NCI-H1105 (cell line): Measurements from ENCODE around the gene NHSL2.
A peak's percentile ranks its signal among the peaks of the same experiment; 100 is the strongest.

Experiments
- DNase-seq: peaks from one replicate; lab custom pipeline; 2025; lab: John Stamatoyannopoulos, UW

NHSL2 gene

DNA sequence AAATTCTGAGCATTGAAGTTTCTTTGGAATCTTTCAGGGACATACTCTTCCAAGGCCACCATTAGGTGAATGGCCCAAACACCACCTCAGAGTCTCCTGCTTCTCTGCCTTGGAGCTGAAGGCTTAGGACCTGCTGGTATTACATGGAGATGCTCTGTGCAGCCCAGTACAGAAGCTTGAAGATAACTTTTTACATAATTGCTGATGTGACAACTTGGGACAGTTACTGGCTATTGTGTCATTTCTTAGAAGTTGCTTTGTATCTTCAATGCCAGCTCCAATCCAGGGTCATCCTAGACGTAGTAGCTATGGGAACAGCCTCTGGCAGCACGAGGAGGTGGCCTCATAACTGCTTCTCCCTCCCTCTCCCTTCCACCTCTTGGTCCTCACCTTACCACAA, 160.6 kb downstream of the NHSL2 start:
- no peak for DNase-seq

DNA sequence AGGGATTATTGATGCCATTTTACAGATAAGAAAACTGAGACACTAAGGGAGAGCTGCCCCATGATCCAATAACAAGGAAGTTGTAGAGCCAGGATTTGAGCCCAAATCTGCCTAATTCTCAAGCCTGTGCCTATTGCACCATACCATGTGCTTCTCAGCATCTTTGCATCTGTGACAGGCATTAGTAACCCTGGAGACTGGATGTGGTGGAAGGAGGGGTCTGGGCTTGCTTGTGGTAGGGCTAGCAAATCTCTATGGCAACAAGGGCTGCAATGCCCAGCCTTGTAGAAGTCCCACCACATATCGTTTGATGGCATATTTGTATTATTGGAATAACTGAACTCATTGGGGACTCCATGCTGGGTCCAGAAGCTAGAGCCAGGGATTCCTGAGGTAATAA, 163.0 kb downstream of the NHSL2 start:
- DNase-seq: no peak

DNA sequence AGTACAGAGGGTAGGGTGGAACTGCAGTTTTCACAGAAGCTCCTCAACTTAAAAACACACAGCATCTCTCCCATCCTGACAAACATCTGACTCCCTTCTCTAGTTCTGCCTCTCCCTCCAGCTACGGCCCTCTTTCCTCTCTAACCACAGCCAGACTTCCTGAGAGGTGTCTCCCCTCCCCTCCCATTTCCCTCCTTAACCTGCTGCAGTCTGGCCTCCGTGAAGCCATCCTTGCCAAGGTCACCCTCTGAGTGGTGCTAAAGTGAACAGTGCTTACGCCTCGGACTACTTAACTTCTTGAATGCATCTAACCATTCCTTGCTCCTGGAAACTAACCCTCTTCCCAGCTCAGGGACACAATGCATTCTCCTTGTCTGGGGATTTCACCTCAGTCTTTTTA, 167.8 kb downstream of the NHSL2 start:
- DNase-seq: no peak

DNA sequence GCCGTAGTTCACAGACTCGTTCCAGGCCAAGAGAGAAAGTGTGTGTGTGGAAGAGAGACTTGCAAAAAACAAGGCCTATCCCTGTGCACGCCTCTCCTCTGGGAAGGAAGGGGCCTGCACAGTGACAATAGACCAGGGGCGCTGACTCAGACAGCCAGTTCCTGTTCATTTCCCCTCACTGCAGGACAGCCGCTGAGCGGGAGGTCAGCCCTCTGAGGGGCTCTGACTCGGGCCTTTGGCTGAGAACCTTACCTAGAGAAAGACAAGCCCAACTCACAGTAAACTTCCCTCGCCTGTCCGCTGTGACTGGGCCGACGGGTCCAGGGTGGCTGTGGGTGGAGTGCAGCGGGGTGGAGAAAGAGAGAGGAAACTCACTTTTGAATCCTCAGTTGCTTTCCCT, 169.0 kb downstream of the NHSL2 start:
- no peak for DNase-seq

DNA sequence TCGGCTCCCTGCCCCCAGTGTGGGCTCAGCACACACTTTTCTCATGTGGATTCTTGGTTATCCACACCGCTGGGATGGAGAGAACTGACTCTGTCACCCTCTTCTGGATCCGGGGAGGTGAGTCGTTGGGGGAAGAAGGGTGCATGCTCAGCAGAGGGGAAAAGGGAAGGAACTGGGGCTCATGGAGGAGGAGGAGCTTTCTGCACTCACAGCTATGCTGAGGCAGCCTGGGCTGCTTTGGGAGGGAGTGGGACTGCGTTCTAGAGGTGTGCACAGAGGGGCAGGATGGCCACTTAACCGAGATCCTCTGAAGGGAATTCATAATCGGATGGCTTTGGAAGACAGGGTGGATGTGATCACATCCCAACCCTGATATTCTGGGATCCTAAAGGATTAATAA, 169.5 kb downstream of the NHSL2 start:
- no peak for DNase-seq

DNA sequence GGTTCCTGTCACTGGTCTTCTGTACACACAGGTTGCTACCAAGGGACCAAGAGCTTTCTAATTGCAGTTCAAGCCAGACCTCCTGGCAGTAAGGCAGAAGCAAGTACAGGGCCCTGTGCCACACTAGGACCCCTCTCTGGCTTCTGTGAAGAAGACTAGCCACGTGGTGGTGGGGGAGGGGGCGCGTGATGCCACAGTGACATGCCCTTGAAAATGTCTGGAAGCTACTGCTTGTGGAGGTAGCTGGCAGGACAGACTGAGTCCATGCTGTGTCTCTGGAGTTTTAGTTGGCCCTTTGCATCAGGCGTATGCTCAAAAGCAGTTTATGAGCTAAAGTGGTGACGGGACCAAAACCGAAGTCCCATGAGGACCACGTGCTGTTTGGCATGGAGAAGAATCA, 170.2 kb downstream of the NHSL2 start:
- DNase-seq: no peak

DNA sequence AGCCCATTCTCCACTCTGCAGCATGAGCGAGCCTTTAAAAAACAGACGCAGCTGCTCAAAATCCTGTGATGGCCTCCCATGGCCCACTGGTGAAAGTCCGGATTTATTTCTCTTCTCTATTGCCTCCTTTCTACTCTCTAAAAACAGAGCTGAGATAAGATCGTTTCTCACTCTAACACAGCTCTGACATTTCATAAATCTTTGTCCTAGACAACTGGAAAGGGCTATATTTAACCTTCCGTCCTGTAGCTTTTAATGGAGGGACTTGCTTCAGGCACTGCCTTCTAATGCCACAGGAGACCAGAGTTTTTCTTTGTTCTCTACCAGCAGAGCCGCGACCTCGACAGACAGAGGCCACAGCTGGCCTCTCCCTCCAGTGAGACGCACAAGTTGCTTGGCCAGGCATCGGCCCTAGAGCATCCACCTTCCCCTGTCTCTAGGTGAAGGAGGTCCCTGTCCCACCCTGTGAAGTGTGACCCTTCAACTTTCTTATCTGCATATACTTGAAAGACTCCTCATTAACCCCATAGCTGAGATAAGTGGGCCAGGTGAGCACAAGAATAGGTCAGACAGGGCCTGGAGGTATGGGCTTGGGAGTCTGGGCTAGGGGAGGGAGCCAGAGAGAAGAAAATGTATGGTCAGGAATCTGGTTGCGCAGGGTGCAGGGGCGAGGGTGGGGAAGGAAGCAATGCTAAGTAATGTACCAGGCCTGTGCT, 171.1 kb downstream of the NHSL2 start:
- no peak for DNase-seq

DNA sequence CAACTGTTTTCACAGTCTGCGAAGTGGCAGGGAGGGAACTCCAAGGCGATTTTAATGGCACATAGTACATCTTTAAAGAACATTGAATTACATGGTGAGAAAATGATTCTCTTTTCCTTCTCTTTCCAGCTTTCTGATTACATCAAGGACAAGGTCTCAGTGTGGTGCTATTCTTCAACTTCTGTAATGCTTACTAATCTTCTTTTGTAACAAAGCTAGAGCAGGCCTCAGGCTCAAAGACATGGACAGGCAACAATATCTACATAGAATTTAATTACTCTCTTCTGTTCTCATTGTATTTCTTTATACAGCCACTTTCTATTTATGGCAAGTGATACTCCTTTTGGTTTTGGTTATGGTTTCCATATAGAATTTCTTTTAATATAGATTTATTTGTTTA, 172.6 kb downstream of the NHSL2 start:
- no peak for DNase-seq

DNA sequence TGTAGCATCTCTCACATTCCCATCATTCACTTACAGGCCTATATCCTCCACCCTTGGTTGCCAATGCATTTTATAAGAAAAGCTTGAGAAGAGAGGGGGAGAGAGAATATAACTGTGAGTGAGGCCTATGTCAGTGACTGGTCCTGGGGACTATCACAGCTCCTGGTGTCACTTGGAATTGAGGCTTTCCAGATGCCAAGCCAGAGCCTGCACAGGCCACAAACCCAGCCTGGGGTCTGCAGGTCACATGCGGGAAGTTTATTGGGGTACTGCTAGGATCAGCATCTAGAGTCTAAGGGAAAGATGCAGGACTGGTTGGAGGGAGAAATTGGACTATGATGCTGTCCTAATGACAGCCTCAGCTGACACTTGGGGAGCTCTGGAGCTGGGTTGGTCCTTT, 173.5 kb downstream of the NHSL2 start:
- no peak for DNase-seq

DNA sequence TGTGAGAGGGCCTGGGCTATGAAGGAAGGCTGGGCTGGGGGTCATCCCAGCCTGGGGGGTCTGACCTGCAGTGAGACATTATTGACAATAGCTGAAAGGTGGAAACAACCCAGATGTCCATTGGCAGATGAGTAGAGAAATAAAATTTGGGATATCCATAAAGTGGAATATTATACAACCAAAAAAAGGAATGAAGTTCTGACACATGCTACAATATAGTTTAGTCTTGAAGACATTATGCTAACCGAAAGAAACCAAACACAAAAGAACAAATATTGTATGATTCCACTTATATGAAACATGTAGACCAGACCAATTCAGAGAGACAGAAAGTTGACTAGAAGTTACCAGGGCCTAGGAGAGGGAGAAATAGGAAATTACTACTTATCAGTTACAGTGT, 176.3 kb downstream of the NHSL2 start:
- DNase-seq: no peak

DNA sequence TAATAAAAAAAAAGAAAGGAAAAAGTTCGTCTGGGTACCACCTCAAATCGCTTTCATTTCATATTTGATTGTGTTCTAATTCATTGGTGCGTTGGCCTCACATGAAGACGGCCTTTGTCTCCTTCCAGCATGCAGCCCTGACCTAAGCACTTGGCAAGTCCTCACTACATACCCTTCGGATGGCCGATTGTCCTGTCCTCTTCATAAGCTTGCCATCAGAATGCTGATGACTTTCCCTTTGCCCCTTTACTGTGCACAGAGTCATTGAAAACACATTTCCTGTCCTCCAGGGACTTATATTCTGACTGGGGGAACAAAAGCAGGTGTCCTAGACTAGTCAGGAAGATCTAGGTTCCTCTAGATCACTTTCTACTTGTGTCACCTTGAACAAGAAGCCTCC, 178.1 kb downstream of the NHSL2 start:
- no peak for DNase-seq

DNA sequence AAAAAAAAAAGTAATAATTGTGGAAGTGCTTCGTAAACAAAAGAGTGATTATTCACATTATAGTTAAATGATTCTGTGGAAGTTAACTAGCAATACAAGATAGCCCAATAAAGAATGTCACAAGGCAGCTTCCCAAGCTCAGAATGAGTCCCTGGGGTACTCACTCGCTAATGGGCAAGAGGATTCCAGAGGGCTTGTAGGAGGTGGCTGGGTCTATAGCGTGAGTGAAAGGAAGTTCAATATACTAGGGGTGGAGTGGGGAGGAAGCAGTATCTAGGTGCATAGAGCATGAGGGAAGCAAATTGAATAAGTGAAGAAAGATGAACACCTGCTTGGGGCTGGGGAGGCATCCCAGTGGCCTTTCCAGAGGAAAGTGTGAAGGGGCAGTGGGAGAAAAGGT, 178.6 kb downstream of the NHSL2 start:
- DNase-seq: no peak

DNA sequence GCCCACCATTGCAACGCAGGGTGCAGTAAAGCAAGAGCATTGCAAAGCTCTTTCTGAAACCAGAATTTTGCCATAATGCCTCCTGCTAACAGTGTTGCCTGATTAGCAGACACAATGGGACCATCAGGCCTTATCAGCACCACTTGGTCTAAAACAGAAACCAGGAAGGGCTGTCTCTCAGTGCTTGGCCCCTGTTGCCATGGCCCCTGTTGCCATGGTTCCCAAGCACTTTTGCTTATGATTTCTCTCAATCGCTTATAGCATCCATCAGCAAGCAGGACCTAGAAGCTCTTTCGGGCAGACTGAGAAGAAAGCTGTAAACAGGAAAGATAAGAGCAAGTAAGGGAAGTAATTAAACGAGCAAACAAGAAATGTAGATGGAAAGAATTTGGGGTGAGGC, 184.2 kb downstream of the NHSL2 start:
- DNase-seq: peak; percentile 14

DNA sequence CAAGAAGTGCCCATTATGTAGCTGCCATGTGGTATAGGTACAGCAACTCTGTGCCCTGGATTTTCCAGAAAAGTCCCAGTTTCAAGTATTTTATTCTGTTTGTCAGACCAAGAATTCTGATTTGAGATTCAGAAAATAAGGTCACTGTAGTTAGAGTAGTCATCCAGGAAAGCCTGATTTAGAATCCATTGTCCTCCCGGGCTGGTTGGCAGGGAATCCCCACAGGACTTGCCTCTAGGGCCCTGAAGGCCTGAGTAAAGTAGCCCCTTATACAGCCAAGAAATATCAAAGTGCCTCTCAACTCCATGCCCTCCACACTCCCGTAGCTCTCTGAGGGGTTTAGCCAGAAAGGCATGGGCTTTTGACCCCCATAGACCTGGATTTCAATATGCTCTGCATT, 184.7 kb downstream of the NHSL2 start:
- DNase-seq: no peak

DNA sequence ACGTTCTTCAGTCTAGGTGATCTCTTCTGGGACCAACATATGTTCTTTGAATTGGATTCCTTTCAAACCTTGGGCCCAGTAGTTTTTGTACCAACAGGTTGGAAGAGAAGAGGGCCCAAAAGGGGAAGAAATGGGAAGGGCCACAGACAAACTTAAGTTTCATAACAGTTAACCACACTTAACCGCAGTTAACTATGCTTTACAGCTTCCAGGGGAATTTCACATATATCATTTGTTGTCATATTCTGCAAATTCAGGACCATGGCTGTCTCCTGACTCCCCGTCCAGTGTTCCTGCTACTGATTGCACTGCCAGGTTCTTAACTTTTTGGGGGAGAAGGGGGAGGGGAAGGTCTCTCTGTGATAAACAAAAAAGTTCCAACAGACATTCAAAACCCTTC, 186.5 kb downstream of the NHSL2 start:
- no peak for DNase-seq

DNA sequence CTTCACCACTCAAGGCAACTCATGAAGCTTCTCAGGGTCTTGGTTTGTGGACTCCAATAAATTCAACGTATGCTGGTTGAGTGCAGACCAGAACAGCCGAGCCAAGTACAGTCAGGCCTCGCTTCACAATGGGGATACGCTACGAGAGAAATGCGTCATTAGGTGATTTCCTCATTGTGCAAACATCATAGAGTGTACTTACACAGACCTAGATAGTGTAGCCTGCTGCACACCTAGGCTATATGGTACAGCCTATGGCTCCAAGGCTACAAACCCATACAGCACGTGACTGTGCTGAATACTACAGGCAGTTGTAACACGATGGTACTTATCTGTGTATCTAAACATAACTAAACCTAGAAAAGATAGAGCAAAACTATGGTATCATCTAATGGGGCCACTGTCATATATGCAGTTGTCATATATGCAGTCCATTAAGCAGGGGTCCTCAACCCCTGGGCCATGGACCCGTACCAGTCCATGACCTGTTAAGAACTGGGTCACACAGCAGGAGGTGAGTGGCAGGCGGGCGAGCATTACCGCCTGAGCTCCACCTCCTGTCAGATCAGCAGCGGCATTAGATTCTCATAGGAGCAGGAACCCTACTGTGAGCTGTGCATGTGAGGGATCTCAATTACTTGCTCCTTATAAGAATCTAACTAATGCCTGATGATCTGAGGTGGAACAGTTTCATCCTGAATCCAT, 189.6 kb downstream of the NHSL2 start:
- DNase-seq: no peak

DNA sequence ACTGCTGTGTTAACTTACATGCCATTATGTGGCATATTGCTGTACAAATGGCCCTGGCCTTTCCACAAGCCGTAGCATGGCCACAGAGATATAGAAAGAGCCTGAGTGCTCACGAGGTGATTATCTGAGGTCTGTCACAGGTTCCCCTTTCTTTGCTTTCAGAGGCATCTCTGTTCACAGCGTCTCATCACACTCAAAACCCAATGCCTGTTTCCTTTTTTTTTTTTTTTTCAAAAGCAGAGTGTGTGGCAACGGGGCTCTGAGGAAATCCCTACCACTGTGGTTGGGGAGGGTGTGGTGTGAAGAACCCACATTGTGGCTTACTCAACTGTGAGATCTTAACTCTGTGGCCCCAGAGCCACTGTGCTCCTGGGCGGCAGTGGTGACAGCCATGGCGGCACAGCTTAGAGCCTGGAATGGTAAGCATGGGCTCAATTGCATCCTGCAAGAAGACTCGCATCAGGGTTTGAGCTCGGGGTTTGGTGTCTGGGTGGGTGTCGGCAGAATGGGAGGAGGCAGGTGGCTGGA, 190.2 kb downstream of the NHSL2 start:
- no peak for DNase-seq

DNA sequence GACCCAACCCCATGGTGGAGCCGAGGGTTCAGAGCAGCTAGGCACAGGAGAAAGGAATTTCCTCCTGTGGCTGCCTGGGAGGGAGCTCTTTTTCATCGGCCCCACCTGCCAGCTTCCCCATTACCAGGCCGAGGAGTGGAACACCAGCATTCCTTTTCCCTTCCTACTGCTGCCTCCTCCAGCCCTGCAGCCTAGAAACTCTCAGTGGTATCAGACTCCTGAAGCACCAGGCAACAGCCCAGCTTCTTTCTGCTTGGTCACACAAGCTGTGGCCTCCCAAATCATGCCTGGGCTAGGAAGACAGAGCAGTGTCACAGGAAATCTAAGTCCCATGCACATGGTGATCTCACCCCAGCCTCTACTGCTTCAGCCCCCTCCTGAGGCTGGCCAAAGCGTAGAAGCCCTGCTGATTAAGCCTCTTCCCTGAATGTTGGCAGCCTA, 191.0 kb downstream of the NHSL2 start:
- no peak for DNase-seq

DNA sequence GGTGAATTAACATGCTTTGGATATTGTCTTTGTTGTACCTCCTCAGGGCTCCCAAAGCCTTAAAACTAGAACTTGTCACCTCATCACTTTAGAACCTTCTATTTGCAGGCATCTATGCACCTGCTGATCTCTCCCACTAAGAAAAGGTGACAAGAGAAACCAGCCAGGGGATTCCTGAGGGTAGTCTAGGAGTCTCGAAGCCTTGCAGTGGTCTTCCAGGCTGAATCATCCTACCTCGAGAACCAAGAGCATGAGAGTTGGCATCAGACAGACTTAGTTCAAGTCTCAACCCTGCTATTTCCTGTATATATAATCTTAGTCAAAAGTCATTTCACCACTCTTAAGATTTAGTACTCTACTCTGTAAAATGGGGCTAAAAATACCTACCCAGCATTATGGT, 191.5 kb downstream of the NHSL2 start:
- no peak for DNase-seq

DNA sequence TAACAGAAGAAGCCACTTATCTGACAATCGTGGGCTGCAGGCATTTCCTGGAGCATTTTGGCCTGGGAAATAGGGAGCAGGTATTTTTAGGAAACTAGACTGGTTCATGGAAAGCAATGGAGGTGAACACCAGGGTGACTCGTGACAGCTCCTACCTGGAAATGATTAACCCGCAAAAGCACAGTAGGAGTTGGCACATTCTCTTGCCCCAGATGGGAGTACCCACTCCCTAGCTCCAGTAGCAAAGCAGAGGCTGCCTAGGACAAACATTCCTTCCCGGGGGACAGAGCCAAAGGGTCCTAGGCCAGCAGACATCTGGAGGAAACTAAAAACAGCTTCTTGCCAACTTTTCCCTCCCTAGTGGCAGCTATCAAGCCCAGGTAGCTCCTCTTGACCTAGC, 192.1 kb downstream of the NHSL2 start:
- no peak for DNase-seq

DNA sequence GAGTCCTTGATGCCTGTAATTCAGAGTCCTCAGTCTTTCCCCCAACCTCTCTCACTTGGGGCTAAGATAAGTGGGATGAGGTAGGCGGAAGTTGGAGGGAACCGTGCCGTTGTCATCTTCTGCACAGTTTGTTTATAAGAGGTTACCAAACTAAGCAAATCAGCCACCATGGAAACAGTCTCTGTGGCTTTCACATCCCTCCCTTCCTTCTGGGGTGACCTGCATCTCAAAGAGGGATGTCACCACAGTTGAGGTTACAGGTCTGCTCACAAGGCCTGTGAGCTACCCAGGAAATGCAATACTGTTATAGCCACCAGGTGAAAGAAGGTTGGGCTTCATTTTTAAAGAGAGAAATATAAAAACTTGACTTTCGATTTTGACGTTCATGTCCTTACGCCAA, 194.8 kb downstream of the NHSL2 start:
- DNase-seq: no peak

DNA sequence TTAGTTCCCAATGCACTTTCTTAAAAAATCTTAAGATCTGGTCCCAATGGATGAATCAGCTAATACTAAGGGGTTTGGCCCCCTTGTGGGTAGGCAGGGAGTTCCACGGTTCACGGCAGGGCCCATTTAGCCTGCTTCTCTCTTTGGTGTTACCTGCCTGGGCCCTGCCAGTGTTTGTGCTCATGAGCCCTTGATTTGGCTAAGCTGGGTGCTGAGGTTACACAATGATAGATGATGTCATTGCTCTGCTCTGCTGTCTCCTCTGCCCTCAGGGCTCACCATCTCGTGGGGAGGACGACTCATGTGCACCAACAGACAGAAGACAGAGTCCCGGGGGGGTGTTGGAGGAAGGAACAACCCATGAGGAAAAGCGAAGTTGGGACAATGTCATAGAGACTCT, 196.7 kb downstream of the NHSL2 start:
- no peak for DNase-seq

DNA sequence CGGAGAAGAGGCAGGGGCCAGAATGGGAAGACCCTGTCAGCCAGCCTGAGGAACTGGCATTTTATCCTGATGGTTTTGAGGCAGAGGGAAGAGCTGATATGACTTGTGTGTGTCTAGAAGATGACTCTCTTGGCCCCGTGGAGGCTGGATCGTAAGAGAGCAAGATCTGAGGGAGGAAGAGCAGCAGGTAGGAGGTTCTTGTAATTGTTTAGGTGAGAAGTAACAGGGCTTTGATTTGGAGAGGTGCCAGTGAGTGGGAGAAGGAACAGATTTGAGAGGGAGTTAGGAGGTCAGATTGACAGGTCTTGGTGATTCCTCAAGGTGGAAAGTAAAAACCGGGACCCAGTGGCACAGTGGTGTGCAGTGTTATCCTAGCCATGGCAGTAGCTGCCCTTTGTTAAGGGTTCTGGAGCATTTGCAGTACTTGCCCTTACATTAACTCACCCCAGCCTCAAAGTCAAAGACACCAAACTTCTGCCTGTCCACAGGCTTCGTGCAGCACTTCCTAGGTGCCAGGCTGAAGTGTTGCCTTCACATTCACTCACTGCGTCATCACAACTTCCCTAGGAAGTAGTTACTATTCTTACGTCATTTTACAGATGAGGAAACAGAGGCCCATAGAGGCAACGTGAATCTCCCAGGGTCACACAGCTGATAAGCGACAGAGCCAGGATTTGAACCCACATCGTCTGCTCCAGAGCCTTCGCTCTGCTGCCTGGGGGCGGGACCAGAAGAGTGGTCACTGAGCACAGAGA, 197.4 kb downstream of the NHSL2 start:
- DNase-seq: no peak
